Endothelial cell of umbilical vein (primary cell): Measurements from ENCODE around the gene FILIP1.

Source experiments
- POLR2AphosphoS5 ChIP-seq: IDR thresholded peaks from 2 replicates; pipeline ENCODE4 v1.6.1; 2012; ENCODE audit warnings: low read depth, mild to moderate bottlenecking, control low read depth, low read length, moderate library complexity; ENCODE audit not compliant: insufficient read depth
- TF ChIP-seq, protein P1 (sequence below): IDR thresholded peaks from 2 replicates; pipeline ENCODE4 v1.6.1; 2011; ENCODE audit not compliant: insufficient read depth, insufficient read length

- TF ChIP-seq, protein P1, sequence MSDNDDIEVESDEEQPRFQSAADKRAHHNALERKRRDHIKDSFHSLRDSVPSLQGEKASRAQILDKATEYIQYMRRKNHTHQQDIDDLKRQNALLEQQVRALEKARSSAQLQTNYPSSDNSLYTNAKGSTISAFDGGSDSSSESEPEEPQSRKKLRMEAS, result no peak
- TF ChIP-seq POLR2AphosphoS5, result no peak
Observed at GRCh38 chr6:75494290-75494689, 690 bp upstream of the FILIP1 start.
